ENCODE results near the gene CERS3.
"Not testable (repeated sequence)": the region's sequence is repeated elsewhere in the genome, so short reads cannot be mapped to it uniquely, and the experiment has no call there.

The CERS3 gene

DNA sequence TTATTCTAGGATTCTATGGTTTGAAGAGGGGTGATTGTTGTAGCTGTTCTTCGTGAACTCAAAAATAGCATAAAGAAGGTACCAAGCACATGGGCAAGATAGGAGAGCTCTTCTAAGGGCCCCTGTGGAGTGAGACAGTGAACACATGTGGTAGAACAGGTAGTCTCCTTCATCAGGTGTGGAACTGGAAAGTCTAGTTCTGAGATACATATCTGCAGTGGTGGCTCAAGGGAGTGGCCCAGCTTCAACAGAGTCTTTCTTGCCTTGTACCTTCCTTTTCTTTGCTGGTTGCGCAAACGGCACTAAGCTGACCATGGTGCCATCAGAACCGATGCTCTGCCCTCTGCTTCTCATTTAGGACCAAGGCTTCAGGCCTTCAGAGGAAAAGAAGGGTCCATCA is 65.2 kb downstream of the CERS3 start:
- DNase-seq: no peak

DNA sequence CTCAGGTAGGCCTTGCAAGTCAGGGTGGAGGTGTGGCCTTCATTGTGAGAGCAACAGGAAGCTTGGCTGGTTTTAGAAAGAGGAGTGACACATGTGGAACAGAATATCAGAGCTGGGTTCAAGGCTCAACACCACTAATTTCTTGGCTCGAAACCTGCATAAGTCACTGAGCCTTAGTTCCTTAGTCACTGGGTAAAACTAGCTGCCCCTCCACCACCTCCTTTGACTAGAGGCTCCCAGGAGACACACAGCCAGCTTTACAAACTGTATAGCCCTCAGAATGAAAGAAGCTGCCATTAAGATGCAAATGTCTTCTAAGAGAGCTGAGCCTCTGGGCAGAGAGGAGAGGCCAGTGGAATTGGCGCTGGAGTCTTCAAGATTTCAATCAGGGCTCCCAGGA is 67.7 kb downstream of the CERS3 start:
- no peak for DNase-seq

DNA sequence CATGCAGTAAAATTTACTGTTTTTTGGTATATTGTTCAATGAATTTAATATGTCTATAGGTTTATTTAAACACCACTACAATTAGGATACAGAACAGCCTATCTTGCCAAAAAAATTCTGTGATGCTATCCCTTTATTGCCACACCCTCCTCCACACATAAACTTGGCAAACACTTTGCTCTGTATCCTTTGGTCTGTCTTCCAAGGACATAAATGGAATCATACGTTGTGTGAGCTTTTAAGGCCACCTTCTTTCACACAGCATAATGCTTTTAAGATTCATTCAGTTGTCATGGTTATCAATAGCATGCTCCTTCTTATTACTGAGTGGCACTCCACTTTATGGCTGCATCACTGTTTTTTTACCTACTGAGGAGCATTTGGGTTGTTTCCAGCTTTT is 71.5 kb downstream of the CERS3 start:
- no peak for DNase-seq

DNA sequence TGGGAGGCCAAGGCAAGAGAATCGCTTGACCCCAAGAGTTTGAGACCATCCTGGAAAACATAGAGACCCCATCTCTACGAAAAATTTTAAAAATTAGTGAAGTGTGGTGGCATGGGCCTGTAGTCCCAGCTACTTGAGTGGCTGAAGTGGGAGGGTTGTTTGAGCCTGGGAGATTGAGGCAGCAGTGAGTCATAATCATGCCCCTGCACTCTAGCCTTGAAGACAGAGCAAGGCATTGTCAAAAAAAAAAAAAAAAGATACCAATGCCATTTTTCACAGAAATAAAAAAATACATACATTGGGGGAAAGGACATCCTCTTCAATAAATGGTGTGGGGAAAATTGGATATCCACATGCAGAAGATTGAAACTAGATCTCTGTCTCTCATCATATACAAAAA is 74.6 kb downstream of the CERS3 start:
- DNase-seq: no peak

DNA sequence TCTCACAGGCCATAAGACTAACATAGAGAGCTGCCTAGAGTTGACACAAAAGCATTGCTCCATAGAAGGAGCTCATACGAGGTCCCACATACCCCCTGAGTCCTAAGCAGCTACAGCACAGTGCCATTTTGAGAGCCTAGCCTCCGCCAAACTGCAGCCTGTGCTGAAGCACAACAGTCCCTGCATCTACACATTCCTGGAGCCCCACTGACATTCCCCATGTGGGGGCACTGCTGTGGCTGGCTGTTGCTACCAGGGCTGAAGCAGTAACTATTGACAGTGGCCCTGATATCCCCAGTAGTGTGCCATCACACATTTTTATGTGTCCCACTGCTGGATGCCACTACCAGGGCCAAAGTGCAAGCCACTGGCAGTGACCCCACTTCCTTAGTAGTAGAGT is 80.3 kb downstream of the CERS3 start:
- no peak for DNase-seq

DNA sequence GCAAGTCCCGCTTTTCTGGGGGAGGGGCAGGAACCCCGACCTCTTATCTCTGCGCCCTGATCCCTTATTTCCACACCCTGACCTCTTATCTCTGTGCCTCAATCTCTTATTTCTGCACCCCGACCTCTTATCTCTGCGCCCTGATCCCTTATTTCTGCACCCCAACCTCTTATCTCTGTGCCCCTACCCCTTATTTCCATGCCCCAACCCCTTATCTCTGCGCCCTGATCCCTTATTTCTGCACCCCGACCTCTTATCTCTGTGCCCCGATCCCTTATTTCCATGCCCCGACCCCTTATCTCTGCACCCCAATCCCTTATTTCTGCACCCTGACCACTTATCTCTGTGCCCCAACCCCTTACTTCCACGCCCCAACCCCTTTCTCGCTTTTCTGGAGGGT is 87.7 kb downstream of the CERS3 start:
- DNase-seq: not testable (repeated sequence)

DNA sequence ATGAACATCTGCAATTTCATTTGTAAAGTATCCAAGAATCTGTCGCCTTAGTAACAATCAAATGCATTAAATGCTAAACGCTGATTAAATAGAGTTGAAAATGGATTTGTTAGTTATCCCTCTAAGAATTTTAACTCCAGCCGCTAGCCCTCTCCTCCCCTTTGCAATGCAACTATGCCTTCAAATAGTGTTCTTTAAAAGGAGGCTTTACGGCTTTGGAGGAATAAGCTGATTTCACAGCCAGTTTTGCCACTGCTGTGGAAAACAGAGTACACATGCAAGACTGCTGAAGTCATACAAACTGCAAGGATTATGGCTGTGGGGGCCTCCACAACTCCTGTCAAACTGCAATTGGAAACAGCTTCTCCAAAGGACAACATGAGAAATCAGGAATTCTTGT is 89.2 kb downstream of the CERS3 start:
- no peak for DNase-seq

- peak in 1 of 2 donors; percentile 3 for DNase-seq
Measured at GRCh38 chr15:100438570-100438969, 90.2 kb downstream of the CERS3 start.

DNA sequence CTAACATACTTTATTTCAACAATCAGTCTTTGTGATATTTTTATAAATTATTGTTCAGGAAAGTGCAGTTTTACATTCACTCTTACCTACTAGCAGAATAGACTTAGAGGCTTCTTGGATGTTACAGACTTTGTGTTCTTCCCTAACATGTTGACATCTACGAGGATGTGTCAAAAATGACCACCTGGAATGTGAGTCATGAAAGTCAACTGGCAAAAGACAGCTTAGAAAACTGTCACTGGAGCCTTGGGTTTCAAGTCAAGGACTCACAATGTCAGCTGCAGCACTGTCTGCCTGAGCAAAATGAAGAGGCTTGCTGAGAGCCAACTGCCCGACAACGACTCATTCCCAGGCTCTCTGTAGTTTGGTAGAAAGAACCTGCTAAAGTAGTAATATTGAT is 91.5 kb downstream of the CERS3 start:
- no peak for DNase-seq

GRCh38 chr15:100434561-100434960 is 94.2 kb downstream of the CERS3 start:
- DNase-seq: no peak

DNA sequence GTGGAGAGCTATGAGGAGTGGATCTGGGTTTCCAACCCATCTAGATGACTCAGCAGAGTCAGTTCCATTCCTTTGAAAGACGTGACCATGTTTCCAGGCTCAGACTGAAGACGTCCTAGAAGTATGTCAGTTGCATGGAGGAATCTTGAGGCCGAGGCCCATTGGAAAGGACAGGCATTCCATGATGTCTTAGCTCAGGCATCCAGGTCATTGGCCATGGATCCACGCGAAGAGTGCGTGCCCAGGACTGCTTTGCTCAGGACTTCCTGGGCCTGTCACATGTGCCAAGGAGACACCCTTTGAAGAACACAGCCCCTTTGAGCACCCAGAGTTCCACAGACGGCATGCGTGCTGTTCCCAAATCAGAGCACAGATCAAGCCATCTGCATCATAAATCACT is 94.7 kb downstream of the CERS3 start:
- no peak for DNase-seq

DNA sequence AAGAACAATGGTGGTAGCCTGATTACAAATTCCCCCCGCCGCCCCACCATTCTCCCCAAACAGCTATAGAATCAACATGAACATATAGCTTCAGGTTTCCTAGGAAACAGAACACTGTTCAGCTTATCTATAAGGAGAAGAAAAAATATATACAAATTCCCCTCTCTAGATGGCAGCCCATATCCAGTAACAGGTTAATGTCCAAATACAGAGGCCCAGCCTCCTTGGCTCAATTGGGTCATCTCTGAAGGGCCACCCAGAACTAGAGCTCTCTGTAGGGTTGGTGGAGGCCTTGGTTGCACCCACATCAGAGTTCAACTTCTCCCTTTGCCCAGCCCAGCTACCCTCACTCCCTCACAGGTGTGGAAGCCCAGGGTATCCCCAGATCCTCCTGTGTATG is 95.4 kb downstream of the CERS3 start:
- DNase-seq: no peak

GRCh38 chr15:100430411-100430810 is 98.3 kb downstream of the CERS3 start:
- DNase-seq: no peak

DNA sequence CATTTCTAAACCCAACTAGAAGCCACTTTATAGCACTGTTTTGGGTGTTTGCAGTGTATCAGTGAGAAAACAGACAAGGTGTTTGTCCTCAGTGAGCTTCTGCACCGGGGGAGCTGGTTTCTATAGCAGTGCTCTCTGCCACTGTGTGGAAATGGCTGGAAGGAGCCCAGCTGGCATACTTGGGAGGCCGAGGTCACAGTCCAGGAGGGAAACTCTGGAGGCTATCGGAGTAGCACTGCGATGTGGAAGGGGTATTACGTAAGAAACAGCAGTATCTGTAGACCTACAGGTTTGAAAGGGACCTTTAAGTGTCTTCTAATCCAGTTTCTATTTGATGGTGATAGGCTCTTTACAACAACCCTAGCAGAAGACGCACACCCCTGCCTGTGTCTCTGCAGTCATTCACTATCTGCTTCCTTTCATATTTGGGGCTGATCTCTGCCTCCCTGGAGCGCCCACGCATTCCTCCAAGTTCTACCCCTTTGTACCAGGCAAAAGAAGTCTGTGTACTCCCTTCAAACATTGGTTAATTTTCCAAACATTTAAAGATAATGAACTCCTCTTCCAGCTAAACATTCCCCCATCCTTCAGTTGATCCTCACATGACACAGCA is 99.5 kb downstream of the CERS3 start:
- no peak for DNase-seq

GRCh38 chr15:100426937-100427336 is 101.8 kb downstream of the CERS3 start:
- no peak for DNase-seq

GRCh38 chr15:100405179-100405578 is 123.6 kb downstream of the CERS3 start:
- DNase-seq: no peak

- no peak for DNase-seq
Measured at GRCh38 chr15:100400996-100401395, 127.8 kb downstream of the CERS3 start.

- no peak for DNase-seq
Measured at GRCh38 chr15:100394736-100395440, 133.9 kb downstream of the CERS3 start.

GRCh38 chr15:100393008-100393407 is 135.7 kb downstream of the CERS3 start:
- no peak for DNase-seq

- no peak for DNase-seq
Measured at GRCh38 chr15:100385300-100386050, 143.3 kb downstream of the CERS3 start.

DNA sequence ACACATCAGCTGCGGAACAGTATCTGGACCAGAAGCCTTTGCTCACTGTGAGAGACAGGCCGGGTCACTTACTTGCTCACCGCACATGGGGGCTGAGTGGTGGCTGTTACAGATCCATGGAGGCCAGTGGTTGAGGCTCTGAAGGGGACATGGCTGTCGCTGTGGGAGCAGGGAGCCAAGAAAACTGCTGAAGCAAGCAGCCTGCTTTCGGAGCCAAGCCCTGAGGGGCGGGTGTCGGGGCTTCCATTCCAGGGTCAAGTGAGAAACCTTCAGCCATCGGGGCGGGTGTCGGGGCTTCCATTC is 144.7 kb downstream of the CERS3 start:
- no peak for DNase-seq

- peak; percentile 6 to 49 for DNase-seq
Measured at GRCh38 chr15:100383302-100384107, 145.2 kb downstream of the CERS3 start.

- DNase-seq: no peak
Measured at GRCh38 chr15:100373942-100374341, 154.8 kb downstream of the CERS3 start.

Measured in CD4-positive, alpha-beta T cell treated with Interleukin-1 beta for 1 hour (primary cell).